HepG2 (cell line): Measurements from ENCODE around the gene EIF4G3. TPM values are rescaled to one million over a fixed set of nuclear protein-coding genes. Genes with fewer than 3 reads are reported as not detected.

Experiments
- AFF4 ChIP-seq: sonication (generic); formaldehyde crosslinking; IDR thresholded peaks from 2 replicates; pipeline ENCODE4 v1.4.0; 2020; ENCODE audit warnings: missing genetic modification reagents
- CBX5 ChIP-seq: sonication (generic); formaldehyde crosslinking; IDR thresholded peaks from 2 replicates; pipeline ENCODE4 v1.4.0; 2020; ENCODE audit warnings: missing genetic modification reagents, borderline replicate concordance
- EHMT2 ChIP-seq: fragments of 200-600 bp; sonication (generic); IDR thresholded peaks from 2 replicates; pipeline ENCODE4 v1.7.0; 2017; ENCODE audit warnings: antibody characterized with exemption, low read depth, low read length, borderline replicate concordance
- ERF ChIP-seq: IDR thresholded peaks from 2 replicates; pipeline ENCODE4 v1.6.1; 2018; ENCODE audit warnings: missing biosample characterization, missing genetic modification reagents
- HCFC1 ChIP-seq: fragments of 150-350 bp; IDR thresholded peaks from 2 replicates; pipeline ENCODE4 v1.6.1; 2014; ENCODE audit warnings: low read depth, low read length
- HMG20A ChIP-seq: IDR thresholded peaks from 2 replicates; pipeline ENCODE4 v1.6.1; 2016; ENCODE audit warnings: borderline replicate concordance
- JDP2 ChIP-seq: sonication (generic); formaldehyde crosslinking; IDR thresholded peaks from 2 replicates; pipeline ENCODE4 v1.8.1; 2022; ENCODE audit warnings: missing genetic modification reagents, borderline replicate concordance
- MAFK ChIP-seq, 2 experiments: IDR thresholded peaks in 1 of 2; conservative IDR thresholded peaks in 1 of 2; 2 replicates each; pipeline ENCODE4 v1.6.1; 2011; ENCODE audit warnings: improper control_type of control experiment in 2 of 2, low read length in 2 of 2
- PRDM10 ChIP-seq: sonication (generic); formaldehyde crosslinking; IDR thresholded peaks from 2 replicates; pipeline ENCODE4 v1.4.0; 2020; ENCODE audit warnings: low read depth, missing genetic modification reagents
- ZBTB7A ChIP-seq: sonication (generic); formaldehyde crosslinking; IDR thresholded peaks from 2 replicates; pipeline ENCODE4 v1.8.0; 2022; ENCODE audit warnings: mild to moderate bottlenecking, missing genetic modification reagents
- ZNF451 ChIP-seq: sonication (generic); formaldehyde crosslinking; IDR thresholded peaks from 2 replicates; pipeline ENCODE4 v1.5.0; 2020; ENCODE audit warnings: mild to moderate bottlenecking, missing genetic modification reagents
- ZNF747 ChIP-seq: sonication (generic); formaldehyde crosslinking; IDR thresholded peaks from 2 replicates; pipeline ENCODE4 v1.8.1; 2023; ENCODE audit warnings: missing genetic modification reagents, mild to moderate bottlenecking, borderline replicate concordance
- ZNF816 ChIP-seq: sonication (generic); formaldehyde crosslinking; IDR thresholded peaks from 2 replicates; pipeline ENCODE4 v1.8.0; 2022; ENCODE audit warnings: missing genetic modification reagents, mild to moderate bottlenecking, borderline replicate concordance
- ZNF883 ChIP-seq: sonication (generic); formaldehyde crosslinking; IDR thresholded peaks from 2 replicates; pipeline ENCODE4 v1.5.1; 2020; ENCODE audit warnings: mild to moderate bottlenecking, missing genetic modification reagents; ENCODE audit errors: not compliant biosample characterization
- polyA plus RNA-seq, 8 experiments: library from polyadenylated mRNA; depleted of rRNA in 3 of 8; stranded (reverse) in 7 of 8; unstranded in 1 of 8; fragments of >200 nt; fragmentation: Illumina TruSeq in 4 of 8; extraction: Trizol in 4 of 8; gene quantifications; 2 replicates each; pipeline versions ENCODE4 v1.2.1 to v1.2.3, GENCODE V29; 2011 to 2016; ENCODE audit warnings: low read depth in 4 of 8, missing spikeins in 1 of 8, mixed read lengths in 1 of 8; ENCODE audit not compliant: insufficient read depth in 1 of 8
- total RNA-seq, 5 experiments: library from RNA; depleted of rRNA; stranded (reverse); fragments of >200 nt; fragmentation: Illumina TruSeq; extraction: Trizol; gene quantifications; 2 replicates each; pipeline ENCODE4 v1.2.3, GENCODE V29; 2016; ENCODE audit warnings: low read depth in 1 of 5
- TF ChIP-seq, protein P1 (sequence below): sonication (generic); formaldehyde crosslinking; conservative IDR thresholded peaks from 2 replicates; pipeline ENCODE4 v1.8.1; 2023; ENCODE audit warnings: missing genetic modification reagents
- TF ChIP-seq, protein P2 (sequence below), 2 experiments: sonication (generic) in 1 of 2; formaldehyde crosslinking in 1 of 2; IDR thresholded peaks; 2 replicates each; pipeline versions ENCODE4 v1.4.0 to v1.6.1; 2018 to 2020; ENCODE audit warnings: missing genetic modification reagents in 2 of 2, borderline replicate concordance in 1 of 2, low read depth in 1 of 2, mild to moderate bottlenecking in 1 of 2, missing biosample characterization in 1 of 2

The EIF4G3 gene
- total and polyA plus RNA-seq, 2 of the 13 experiments (the other 11 are each of a cell fraction or from before 2014, with no cell fraction given) = 22.2 to 27.6 TPM

DNA sequence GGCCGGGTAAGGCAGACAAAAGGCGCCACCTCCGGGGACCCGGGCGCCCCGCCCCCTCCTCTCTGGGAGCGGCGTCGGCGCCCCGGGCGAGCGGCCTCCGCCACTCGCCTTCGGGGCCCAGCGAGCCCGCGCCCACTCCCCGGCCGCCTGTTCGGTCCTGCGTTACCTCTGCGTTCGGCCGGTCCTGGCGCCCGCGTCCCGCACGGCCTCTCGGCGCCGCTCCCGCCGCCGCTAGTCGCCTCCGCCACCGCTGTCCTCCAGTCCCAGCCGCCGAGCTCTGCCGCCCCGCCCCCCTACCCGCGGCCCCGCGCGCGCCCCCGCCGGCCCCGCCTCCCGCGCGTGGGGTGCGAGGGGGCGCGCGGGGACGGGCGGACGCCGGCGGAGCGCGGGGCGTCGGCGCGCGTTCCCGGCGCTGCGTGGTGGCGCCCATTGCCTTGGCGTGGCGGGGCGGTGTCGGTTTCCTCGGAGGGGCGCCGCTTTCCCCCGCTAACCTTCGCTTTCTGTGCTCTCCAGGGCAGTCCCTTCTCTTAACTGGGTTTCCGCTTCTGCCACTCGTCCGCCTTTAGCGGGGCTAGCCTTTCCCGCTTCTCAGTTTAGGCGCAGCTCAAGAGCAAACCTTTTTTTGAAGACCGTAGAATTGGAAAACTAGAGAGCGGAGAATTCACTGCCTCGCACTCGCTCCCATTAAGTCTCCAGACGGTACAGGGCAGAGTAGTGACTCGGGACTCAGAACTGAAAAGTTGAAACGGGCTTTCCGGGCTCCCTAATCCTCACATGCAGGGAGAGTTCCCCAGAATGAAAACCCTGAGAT, 389.5 kb downstream of the EIF4G3 start, which contains the start of gene HP1BP3 (continued):
- TF ChIP-seq PRDM10 (CRISPR knock-in tag) = no peak
- no peak for TF ChIP-seq ZNF451
- no peak for TF ChIP-seq AFF4
- no peak for TF ChIP-seq EHMT2
- TF ChIP-seq, protein P1, sequence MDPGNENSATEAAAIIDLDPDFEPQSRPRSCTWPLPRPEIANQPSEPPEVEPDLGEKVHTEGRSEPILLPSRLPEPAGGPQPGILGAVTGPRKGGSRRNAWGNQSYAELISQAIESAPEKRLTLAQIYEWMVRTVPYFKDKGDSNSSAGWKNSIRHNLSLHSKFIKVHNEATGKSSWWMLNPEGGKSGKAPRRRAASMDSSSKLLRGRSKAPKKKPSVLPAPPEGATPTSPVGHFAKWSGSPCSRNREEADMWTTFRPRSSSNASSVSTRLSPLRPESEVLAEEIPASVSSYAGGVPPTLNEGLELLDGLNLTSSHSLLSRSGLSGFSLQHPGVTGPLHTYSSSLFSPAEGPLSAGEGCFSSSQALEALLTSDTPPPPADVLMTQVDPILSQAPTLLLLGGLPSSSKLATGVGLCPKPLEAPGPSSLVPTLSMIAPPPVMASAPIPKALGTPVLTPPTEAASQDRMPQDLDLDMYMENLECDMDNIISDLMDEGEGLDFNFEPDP (CRISPR knock-in tag) = no peak
- no peak for TF ChIP-seq CBX5 (CRISPR knock-in tag)
- peak; percentile 61 for TF ChIP-seq ZNF816 (CRISPR knock-in tag)
- TF ChIP-seq ZNF883 (CRISPR knock-in tag) = no peak
- no peak for TF ChIP-seq ZNF747 (CRISPR knock-in tag)
- no peak for TF ChIP-seq MAFK (conservative IDR thresholded peaks at IDR 0.05 in 1 of 2, IDR thresholded peaks at IDR 0.05 in 1 of 2; ENCODE audit: low read length in 2 of 2)
- TF ChIP-seq ERF = peak; percentile 6; the same call in 1 of the 2 replicates
- 0 out of 2 replicates have a peak, but pooled peaks have one; percentile 6 for TF ChIP-seq HMG20A
- TF ChIP-seq JDP2 (CRISPR knock-in tag) = no peak; the same call in 1 of the 2 replicates
- no peak for TF ChIP-seq ZBTB7A
- no peak for TF ChIP-seq HCFC1
- TF ChIP-seq, protein P2, sequence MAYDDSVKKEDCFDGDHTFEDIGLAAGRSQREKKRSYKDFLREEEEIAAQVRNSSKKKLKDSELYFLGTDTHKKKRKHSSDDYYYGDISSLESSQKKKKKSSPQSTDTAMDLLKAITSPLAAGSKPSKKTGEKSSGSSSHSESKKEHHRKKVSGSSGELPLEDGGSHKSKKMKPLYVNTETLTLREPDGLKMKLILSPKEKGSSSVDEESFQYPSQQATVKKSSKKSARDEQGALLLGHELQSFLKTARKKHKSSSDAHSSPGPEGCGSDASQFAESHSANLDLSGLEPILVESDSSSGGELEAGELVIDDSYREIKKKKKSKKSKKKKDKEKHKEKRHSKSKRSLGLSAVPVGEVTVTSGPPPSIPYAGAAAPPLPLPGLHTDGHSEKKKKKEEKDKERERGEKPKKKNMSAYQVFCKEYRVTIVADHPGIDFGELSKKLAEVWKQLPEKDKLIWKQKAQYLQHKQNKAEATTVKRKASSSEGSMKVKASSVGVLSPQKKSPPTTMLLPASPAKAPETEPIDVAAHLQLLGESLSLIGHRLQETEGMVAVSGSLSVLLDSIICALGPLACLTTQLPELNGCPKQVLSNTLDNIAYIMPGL (CRISPR knock-in tag; IDR thresholded peaks at IDR 0.05; ENCODE audit: borderline replicate concordance in 1 of 2, low read depth in 1 of 2) = 0 out of 4 replicates have a peak, but pooled peaks of 1 of the 2 experiments have one; percentile 2
